Left ventricle myocardium inferior (tissue), 1 donor: ENCODE data around the gene BRD3. TPM values are rescaled to one million over a fixed set of nuclear protein-coding genes. Genes with fewer than 3 reads are reported as not detected.
A peak's percentile ranks its signal among the peaks of the same experiment; 100 is the strongest.

Experiments used
- DNase-seq: peaks from one replicate; pipeline ENCODE4 v3.0.0-alpha.2; 2020
- H3K27ac ChIP-seq: fragments of 200-600 bp; replicated peaks from 2 replicates; pipeline ENCODE4 v1.8.0; 2021
- H3K27me3 ChIP-seq: fragments of 200-600 bp; 2 replicates; pipeline ENCODE4 v1.8.0; 2021; ENCODE audit warnings: low read depth
- H3K36me3 ChIP-seq: fragments of 200-600 bp; 2 replicates; pipeline ENCODE4 v1.8.0; 2021
- H3K4me1 ChIP-seq: fragments of 200-600 bp; 2 replicates; pipeline ENCODE4 v1.8.0; 2021
- H3K4me3 ChIP-seq: fragments of 200-600 bp; 2 replicates; pipeline ENCODE4 v1.8.0; 2021; ENCODE audit warnings: mild to moderate bottlenecking, moderate library complexity
- H3K9me3 ChIP-seq: fragments of 200-600 bp; replicated peaks from 2 replicates; pipeline ENCODE4 v1.8.0; 2021
- CTCF ChIP-seq: fragments of 200-600 bp; IDR thresholded peaks from 2 replicates; pipeline ENCODE4 v1.8.0; 2021; ENCODE audit warnings: antibody characterized with exemption, mild to moderate bottlenecking, borderline replicate concordance
- intact Hi-C: fragments of 100-400 bp; cut with micrococcal nuclease; formaldehyde crosslinking; loops from one replicate; pipeline ENCODE4 v1.11.0; 2022
- total RNA-seq: library from RNA; stranded (reverse); fragmentation: NEBNext Ultra II Directional; extraction: Animal tissue kit (Norgen Biotek cat#: 25700); gene quantifications from one replicate; pipeline ENCODE4 v1.2.1, GENCODE V29; 2021
- donor health status: DM: no; HTN: yes; CAD: no; lungs with severe emphysema.

Gene BRD3
- total RNA-seq, 1 donor from 2014 or later, result 24.7 TPM

GRCh38 chr9:134051319-134051718 lies 16.5 kb downstream of the BRD3 start:
- intact Hi-C loops, result no loop called here
- Histone ChIP-seq H3K27ac (no peak overlapping the region), H3K36me3 (peaks cover 70% of the 10 kb centered on the region), H3K4me1 (peaks cover 54% of the 10 kb centered on the region), H3K27me3 (no peaks in the 10 kb centered on the region), H3K4me3 (no peak overlapping the region), H3K9me3 (no peaks in the 10 kb centered on the region)
- TF ChIP-seq CTCF, result no peak
- no peak for DNase-seq

- intact Hi-C loops, result no loop called here
- no peak overlapping the region for H3K27ac ChIP-seq
- no peak for DNase-seq
- no peak for TF ChIP-seq CTCF
- H3K4me3 ChIP-seq, result no peak overlapping the region
- H3K36me3 ChIP-seq, result peaks cover 76% of the 10 kb centered on the region
- H3K9me3 ChIP-seq, result no peaks in the 10 kb centered on the region
- no peaks in the 10 kb centered on the region for H3K27me3 ChIP-seq
- H3K4me1 ChIP-seq, result peaks cover 48% of the 10 kb centered on the region
Measured at GRCh38 chr9:134050726-134051125, 17.1 kb downstream of the BRD3 start.

GRCh38 chr9:134049772-134050588 lies 17.8 kb downstream of the BRD3 start:
- peak overlapping the region; percentile 56 for H3K27ac ChIP-seq
- DNase-seq, result no peak
- no peaks in the 10 kb centered on the region for H3K27me3 ChIP-seq
- H3K4me1 ChIP-seq, result peaks cover 41% of the 10 kb centered on the region
- H3K9me3 ChIP-seq, result no peaks in the 10 kb centered on the region
- no peak for TF ChIP-seq CTCF
- no peak overlapping the region for H3K4me3 ChIP-seq
- H3K36me3 ChIP-seq, result peaks cover 83% of the 10 kb centered on the region
- intact Hi-C loops, result no loop called here

GRCh38 chr9:134049236-134049635 lies 18.6 kb downstream of the BRD3 start:
- peaks cover 34% of the 10 kb centered on the region for H3K4me1 ChIP-seq
- peak; percentile 78 for DNase-seq
- no peaks in the 10 kb centered on the region for H3K27me3 ChIP-seq
- H3K27ac ChIP-seq, result peak overlapping the region; percentile 56
- no peak for TF ChIP-seq CTCF
- peaks cover 90% of the 10 kb centered on the region for H3K36me3 ChIP-seq
- no peak overlapping the region for H3K4me3 ChIP-seq
- no peaks in the 10 kb centered on the region for H3K9me3 ChIP-seq
- intact Hi-C loops, result no loop called here

GRCh38 chr9:134048582-134048968 lies 19.3 kb downstream of the BRD3 start:
- H3K27me3 ChIP-seq, result no peaks in the 10 kb centered on the region
- no peak for TF ChIP-seq CTCF
- H3K4me1 ChIP-seq, result peaks cover 34% of the 10 kb centered on the region
- H3K36me3 ChIP-seq, result peaks cover 97% of the 10 kb centered on the region
- H3K4me3 ChIP-seq, result no peak overlapping the region
- no peaks in the 10 kb centered on the region for H3K9me3 ChIP-seq
- DNase-seq, result no peak
- intact Hi-C loops, result no loop called here
- peak overlapping the region; percentile 56 for H3K27ac ChIP-seq
